ENCODE results near the gene BCKDHB.
"Not testable (repeated sequence)": the region's sequence is repeated elsewhere in the genome, so short reads cannot be mapped to it uniquely, and the experiment has no call there.

Gene BCKDHB

GRCh38 chr6:80197474-80197873 is 91.0 kb downstream of the BCKDHB start:
- no peaks in the 10 kb centered on the region for H3K4me1 ChIP-seq (ENCODE audit: control insufficient read depth in 2 of 2, insufficient read depth in 2 of 2, low read length in 2 of 2)
- H3K4me3 ChIP-seq (ENCODE audit: low read length in 2 of 2): no peak overlapping the region
- H3K36me3 ChIP-seq (ENCODE audit: control insufficient read depth in 2 of 2, insufficient read depth in 2 of 2, low read length in 2 of 2): no peaks in the 10 kb centered on the region
- H3K27ac ChIP-seq (ENCODE audit: low read depth in 2 of 2, low read length in 2 of 2): no peak overlapping the region
- H3K27me3 ChIP-seq (ENCODE audit: control insufficient read depth in 2 of 2, insufficient read depth in 2 of 2, low read length in 2 of 2): no peaks in the 10 kb centered on the region
- no peak overlapping the region for H3K9ac ChIP-seq (ENCODE audit: low read depth in 1 of 2, low read length in 2 of 2)
- no peaks in the 10 kb centered on the region for H3K9me3 ChIP-seq (ENCODE audit: control insufficient read depth in 2 of 2, low read length in 2 of 2)

GRCh38 chr6:80197986-80198385 is 91.5 kb downstream of the BCKDHB start:
- Histone ChIP-seq H3K36me3 (ENCODE audit: control insufficient read depth in 2 of 2, insufficient read depth in 2 of 2, low read length in 2 of 2) (no peaks in the 10 kb centered on the region), H3K27ac (ENCODE audit: low read depth in 2 of 2, low read length in 2 of 2) (no peak overlapping the region), H3K9ac (ENCODE audit: low read depth in 1 of 2, low read length in 2 of 2) (no peak overlapping the region), H3K9me3 (ENCODE audit: control insufficient read depth in 2 of 2, low read length in 2 of 2) (no peaks in the 10 kb centered on the region), H3K4me1 (ENCODE audit: control insufficient read depth in 2 of 2, insufficient read depth in 2 of 2, low read length in 2 of 2) (no peaks in the 10 kb centered on the region), H3K4me3 (ENCODE audit: low read length in 2 of 2) (no peak overlapping the region), H3K27me3 (ENCODE audit: control insufficient read depth in 2 of 2, insufficient read depth in 2 of 2, low read length in 2 of 2) (no peaks in the 10 kb centered on the region)

GRCh38 chr6:80203283-80203682 is 96.8 kb downstream of the BCKDHB start:
- Histone ChIP-seq H3K9ac (ENCODE audit: low read depth in 1 of 2, low read length in 2 of 2) (no peak overlapping the region), H3K27me3 (ENCODE audit: control insufficient read depth in 2 of 2, insufficient read depth in 2 of 2, low read length in 2 of 2) (no peaks in the 10 kb centered on the region), H3K9me3 (ENCODE audit: control insufficient read depth in 2 of 2, low read length in 2 of 2) (no peaks in the 10 kb centered on the region), H3K4me3 (ENCODE audit: low read length in 2 of 2) (no peak overlapping the region), H3K36me3 (ENCODE audit: control insufficient read depth in 2 of 2, insufficient read depth in 2 of 2, low read length in 2 of 2) (no peaks in the 10 kb centered on the region), H3K27ac (ENCODE audit: low read depth in 2 of 2, low read length in 2 of 2) (no peak overlapping the region), H3K4me1 (ENCODE audit: control insufficient read depth in 2 of 2, insufficient read depth in 2 of 2, low read length in 2 of 2) (no peaks in the 10 kb centered on the region)

GRCh38 chr6:80205404-80205803 is 98.9 kb downstream of the BCKDHB start:
- no peak overlapping the region for H3K9ac ChIP-seq (ENCODE audit: low read depth in 1 of 2, low read length in 2 of 2)
- no peaks in the 10 kb centered on the region for H3K27me3 ChIP-seq (ENCODE audit: control insufficient read depth in 2 of 2, insufficient read depth in 2 of 2, low read length in 2 of 2)
- H3K4me1 ChIP-seq (ENCODE audit: control insufficient read depth in 2 of 2, insufficient read depth in 2 of 2, low read length in 2 of 2): no peaks in the 10 kb centered on the region
- no peaks in the 10 kb centered on the region for H3K9me3 ChIP-seq (ENCODE audit: control insufficient read depth in 2 of 2, low read length in 2 of 2)
- H3K4me3 ChIP-seq (ENCODE audit: low read length in 2 of 2): no peak overlapping the region
- no peaks in the 10 kb centered on the region for H3K36me3 ChIP-seq (ENCODE audit: control insufficient read depth in 2 of 2, insufficient read depth in 2 of 2, low read length in 2 of 2)
- no peak overlapping the region for H3K27ac ChIP-seq (ENCODE audit: low read depth in 2 of 2, low read length in 2 of 2)

GRCh38 chr6:80206758-80207157 is 100.3 kb downstream of the BCKDHB start:
- Histone ChIP-seq H3K4me1 (ENCODE audit: control insufficient read depth in 2 of 2, insufficient read depth in 2 of 2, low read length in 2 of 2) (no peaks in the 10 kb centered on the region), H3K36me3 (ENCODE audit: control insufficient read depth in 2 of 2, insufficient read depth in 2 of 2, low read length in 2 of 2) (no peaks in the 10 kb centered on the region), H3K27ac (ENCODE audit: low read depth in 2 of 2, low read length in 2 of 2) (no peak overlapping the region), H3K9ac (ENCODE audit: low read depth in 1 of 2, low read length in 2 of 2) (no peak overlapping the region), H3K9me3 (ENCODE audit: control insufficient read depth in 2 of 2, low read length in 2 of 2) (no peaks in the 10 kb centered on the region), H3K27me3 (ENCODE audit: control insufficient read depth in 2 of 2, insufficient read depth in 2 of 2, low read length in 2 of 2) (no peaks in the 10 kb centered on the region), H3K4me3 (ENCODE audit: low read length in 2 of 2) (no peak overlapping the region)

- Histone ChIP-seq H3K9me3 (ENCODE audit: control insufficient read depth in 2 of 2, low read length in 2 of 2) (no peaks in the 10 kb centered on the region), H3K4me3 (ENCODE audit: low read length in 2 of 2) (no peak overlapping the region), H3K36me3 (ENCODE audit: control insufficient read depth in 2 of 2, insufficient read depth in 2 of 2, low read length in 2 of 2) (no peaks in the 10 kb centered on the region), H3K27ac (ENCODE audit: low read depth in 2 of 2, low read length in 2 of 2) (no peak overlapping the region), H3K27me3 (ENCODE audit: control insufficient read depth in 2 of 2, insufficient read depth in 2 of 2, low read length in 2 of 2) (no peaks in the 10 kb centered on the region), H3K4me1 (ENCODE audit: control insufficient read depth in 2 of 2, insufficient read depth in 2 of 2, low read length in 2 of 2) (peaks cover 0 to 2% of the 10 kb centered on the region in 2 donors), H3K9ac (ENCODE audit: low read depth in 1 of 2, low read length in 2 of 2) (no peak overlapping the region)
Observed at GRCh38 chr6:80209430-80209829, 103.0 kb downstream of the BCKDHB start.

- Histone ChIP-seq H3K9ac (ENCODE audit: low read depth in 1 of 2, low read length in 2 of 2) (no peak overlapping the region), H3K36me3 (ENCODE audit: control insufficient read depth in 2 of 2, insufficient read depth in 2 of 2, low read length in 2 of 2) (no peaks in the 10 kb centered on the region), H3K4me1 (ENCODE audit: control insufficient read depth in 2 of 2, insufficient read depth in 2 of 2, low read length in 2 of 2) (peaks cover 0 to 2% of the 10 kb centered on the region in 2 donors), H3K27ac (ENCODE audit: low read depth in 2 of 2, low read length in 2 of 2) (no peak overlapping the region), H3K4me3 (ENCODE audit: low read length in 2 of 2) (no peak overlapping the region), H3K9me3 (ENCODE audit: control insufficient read depth in 2 of 2, low read length in 2 of 2) (no peaks in the 10 kb centered on the region), H3K27me3 (ENCODE audit: control insufficient read depth in 2 of 2, insufficient read depth in 2 of 2, low read length in 2 of 2) (no peaks in the 10 kb centered on the region)
Observed at GRCh38 chr6:80210618-80211017, 104.1 kb downstream of the BCKDHB start.

GRCh38 chr6:80211286-80211685 is 104.8 kb downstream of the BCKDHB start:
- no peak overlapping the region for H3K9ac ChIP-seq (ENCODE audit: low read depth in 1 of 2, low read length in 2 of 2)
- H3K36me3 ChIP-seq (ENCODE audit: control insufficient read depth in 2 of 2, insufficient read depth in 2 of 2, low read length in 2 of 2): no peaks in the 10 kb centered on the region
- no peak overlapping the region for H3K4me3 ChIP-seq (ENCODE audit: low read length in 2 of 2)
- no peaks in the 10 kb centered on the region for H3K27me3 ChIP-seq (ENCODE audit: control insufficient read depth in 2 of 2, insufficient read depth in 2 of 2, low read length in 2 of 2)
- H3K9me3 ChIP-seq (ENCODE audit: control insufficient read depth in 2 of 2, low read length in 2 of 2): no peaks in the 10 kb centered on the region
- H3K27ac ChIP-seq (ENCODE audit: low read depth in 2 of 2, low read length in 2 of 2): no peak overlapping the region
- peaks cover 0 to 2% of the 10 kb centered on the region in 2 donors for H3K4me1 ChIP-seq (ENCODE audit: control insufficient read depth in 2 of 2, insufficient read depth in 2 of 2, low read length in 2 of 2)

GRCh38 chr6:80211890-80212289 is 105.4 kb downstream of the BCKDHB start:
- not testable (repeated sequence) for H3K36me3 ChIP-seq (ENCODE audit: control insufficient read depth in 2 of 2, insufficient read depth in 2 of 2, low read length in 2 of 2); H3K9ac ChIP-seq (ENCODE audit: low read depth in 1 of 2, low read length in 2 of 2); H3K4me3 ChIP-seq (ENCODE audit: low read length in 2 of 2); H3K9me3 ChIP-seq (ENCODE audit: control insufficient read depth in 2 of 2, low read length in 2 of 2); H3K27me3 ChIP-seq (ENCODE audit: control insufficient read depth in 2 of 2, insufficient read depth in 2 of 2, low read length in 2 of 2); H3K4me1 ChIP-seq (ENCODE audit: control insufficient read depth in 2 of 2, insufficient read depth in 2 of 2, low read length in 2 of 2); H3K27ac ChIP-seq (ENCODE audit: low read depth in 2 of 2, low read length in 2 of 2)

GRCh38 chr6:80214436-80215022 is 108.1 kb downstream of the BCKDHB start:
- Histone ChIP-seq H3K4me1 (ENCODE audit: control insufficient read depth in 2 of 2, insufficient read depth in 2 of 2, low read length in 2 of 2) (peaks cover 0 to 2% of the 10 kb centered on the region in 2 donors), H3K4me3 (ENCODE audit: low read length in 2 of 2) (no peak overlapping the region), H3K9ac (ENCODE audit: low read depth in 1 of 2, low read length in 2 of 2) (no peak overlapping the region), H3K36me3 (ENCODE audit: control insufficient read depth in 2 of 2, insufficient read depth in 2 of 2, low read length in 2 of 2) (peaks cover 0 to 2% of the 10 kb centered on the region in 2 donors), H3K27me3 (ENCODE audit: control insufficient read depth in 2 of 2, insufficient read depth in 2 of 2, low read length in 2 of 2) (no peaks in the 10 kb centered on the region), H3K9me3 (ENCODE audit: control insufficient read depth in 2 of 2, low read length in 2 of 2) (no peaks in the 10 kb centered on the region), H3K27ac (ENCODE audit: low read depth in 2 of 2, low read length in 2 of 2) (no peak overlapping the region)

GRCh38 chr6:80215063-80215462 is 108.6 kb downstream of the BCKDHB start:
- Histone ChIP-seq H3K27me3 (ENCODE audit: control insufficient read depth in 2 of 2, insufficient read depth in 2 of 2, low read length in 2 of 2) (no peaks in the 10 kb centered on the region), H3K9ac (ENCODE audit: low read depth in 1 of 2, low read length in 2 of 2) (no peak overlapping the region), H3K27ac (ENCODE audit: low read depth in 2 of 2, low read length in 2 of 2) (no peak overlapping the region), H3K4me1 (ENCODE audit: control insufficient read depth in 2 of 2, insufficient read depth in 2 of 2, low read length in 2 of 2) (peaks cover 0 to 2% of the 10 kb centered on the region in 2 donors), H3K4me3 (ENCODE audit: low read length in 2 of 2) (no peak overlapping the region), H3K36me3 (ENCODE audit: control insufficient read depth in 2 of 2, insufficient read depth in 2 of 2, low read length in 2 of 2) (peaks cover 0 to 3% of the 10 kb centered on the region in 2 donors), H3K9me3 (ENCODE audit: control insufficient read depth in 2 of 2, low read length in 2 of 2) (no peaks in the 10 kb centered on the region)
